Measurements from ENCODE around the gene CRK.
"Not testable (repeated sequence)": the region's sequence is repeated elsewhere in the genome, so short reads cannot be mapped to it uniquely, and the experiment has no call there.

The CRK gene

GRCh38 chr17:1387490-1388227, 68.4 kb downstream of the CRK start:
- not testable (repeated sequence) for DNase-seq (ENCODE audit: low spot score)

- DNase-seq (ENCODE audit: low spot score): not testable (repeated sequence)
Observed at GRCh38 chr17:1386675-1387190, 69.3 kb downstream of the CRK start.

DNA sequence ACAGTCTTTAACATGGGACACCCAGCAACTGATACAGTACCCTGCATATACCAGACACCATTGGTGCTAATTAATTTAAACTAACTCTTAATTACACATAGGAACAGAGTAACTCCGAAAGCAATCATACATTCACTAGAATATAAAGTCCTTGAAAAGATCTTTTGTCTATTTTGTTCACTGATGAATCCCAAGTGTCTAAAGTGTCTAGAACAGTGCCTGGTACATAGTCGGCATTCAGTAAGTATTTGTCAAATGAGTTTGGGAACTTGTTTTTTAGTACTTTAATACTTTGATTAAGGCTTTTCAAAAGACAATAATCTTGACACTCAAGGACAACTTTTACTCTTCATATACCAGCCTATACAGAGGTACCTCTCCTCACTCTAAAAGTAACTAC, 69.8 kb downstream of the CRK start:
- DNase-seq (ENCODE audit: low spot score): no peak

- no peak for DNase-seq (ENCODE audit: low spot score)
Observed at GRCh38 chr17:1385861-1386260, 70.2 kb downstream of the CRK start.

DNA sequence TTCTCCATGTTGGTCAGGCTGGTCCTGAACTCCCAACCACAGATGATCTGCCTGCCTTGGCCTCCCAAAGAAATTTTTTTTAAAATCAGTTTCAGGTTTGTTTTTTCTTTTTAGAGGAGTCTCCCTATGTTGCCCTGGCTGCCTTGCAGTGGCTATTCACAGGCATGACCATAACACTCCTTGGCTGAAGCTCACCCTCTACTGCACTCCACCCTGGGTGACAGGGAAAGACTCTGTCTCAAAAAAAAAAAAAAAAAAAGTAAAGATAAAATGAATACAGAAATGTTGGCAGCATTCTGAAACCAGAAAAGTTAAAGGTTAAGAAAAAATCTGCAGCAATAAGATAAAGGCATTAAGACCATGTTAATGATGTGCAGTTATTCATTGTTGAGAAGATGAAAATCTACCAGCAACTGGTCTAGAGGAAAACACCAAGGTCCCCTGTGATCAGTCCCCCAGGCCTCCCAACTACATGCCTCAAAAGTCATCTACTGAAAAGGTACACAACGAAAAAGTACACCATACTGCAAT, 71.1 kb downstream of the CRK start:
- DNase-seq (ENCODE audit: low spot score): no peak

DNA sequence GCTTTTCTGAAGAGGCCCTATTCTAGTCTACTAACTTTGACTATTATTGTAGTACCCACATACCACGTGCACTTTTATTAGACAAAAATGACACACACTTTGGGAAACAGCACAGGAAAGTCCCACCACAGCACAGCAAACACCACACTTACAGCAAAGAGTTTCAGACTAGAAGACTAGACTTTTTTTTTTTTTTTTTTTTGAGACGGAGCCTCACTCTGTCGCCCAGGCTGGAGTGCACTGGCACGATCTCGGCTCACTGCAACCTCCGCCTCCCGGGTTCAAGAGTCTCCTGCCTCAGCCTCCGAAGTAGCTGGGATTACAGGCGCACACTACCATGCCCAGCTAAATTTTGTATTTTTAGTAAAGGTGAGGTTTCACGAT, 76.1 kb downstream of the CRK start:
- peak; percentile 56 for DNase-seq (ENCODE audit: low spot score)

- DNase-seq (ENCODE audit: low spot score): no peak
Observed at GRCh38 chr17:1379208-1379929, 76.7 kb downstream of the CRK start.

DNA sequence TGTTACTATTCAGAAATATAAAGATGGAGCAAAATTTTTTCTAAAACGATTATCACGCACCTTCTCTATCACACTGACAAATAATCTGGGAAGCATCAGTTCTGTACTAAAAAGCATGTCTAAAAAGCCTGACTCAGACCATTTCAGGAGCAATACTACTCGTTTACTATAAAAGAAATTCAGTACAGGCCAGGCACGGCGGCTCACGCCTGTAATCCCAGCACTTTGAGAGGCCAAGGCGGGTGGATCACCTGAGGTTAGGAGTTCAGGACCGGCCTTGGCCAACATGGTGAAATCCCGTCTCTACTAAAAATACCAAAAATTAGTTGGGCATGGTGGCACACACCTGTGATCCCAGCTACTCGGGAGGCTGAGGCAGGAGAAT, 77.6 kb downstream of the CRK start:
- DNase-seq (ENCODE audit: low spot score): not testable (repeated sequence)

DNA sequence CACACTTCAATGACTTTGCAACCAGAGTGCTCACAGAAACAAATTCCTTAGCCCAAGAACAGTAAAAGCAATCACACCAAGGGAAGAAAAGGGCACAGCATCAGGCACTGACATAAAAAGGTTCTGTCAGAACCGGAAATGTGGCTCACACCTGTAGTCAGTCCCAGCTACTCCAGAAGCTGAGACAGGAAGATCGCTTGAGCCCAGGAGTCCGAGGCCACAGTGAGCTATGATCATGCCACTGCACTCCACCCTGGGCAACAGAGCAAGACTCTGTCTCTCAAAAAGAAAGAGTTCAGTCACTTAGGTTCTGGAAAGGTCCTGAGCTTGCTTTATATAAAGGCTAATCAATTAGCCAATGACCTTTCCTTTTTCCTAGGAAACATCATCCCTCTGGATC, 78.7 kb downstream of the CRK start:
- DNase-seq (ENCODE audit: low spot score): no peak

- no peak for DNase-seq (ENCODE audit: low spot score)
Observed at GRCh38 chr17:1376061-1376460, 80.0 kb downstream of the CRK start.

DNA sequence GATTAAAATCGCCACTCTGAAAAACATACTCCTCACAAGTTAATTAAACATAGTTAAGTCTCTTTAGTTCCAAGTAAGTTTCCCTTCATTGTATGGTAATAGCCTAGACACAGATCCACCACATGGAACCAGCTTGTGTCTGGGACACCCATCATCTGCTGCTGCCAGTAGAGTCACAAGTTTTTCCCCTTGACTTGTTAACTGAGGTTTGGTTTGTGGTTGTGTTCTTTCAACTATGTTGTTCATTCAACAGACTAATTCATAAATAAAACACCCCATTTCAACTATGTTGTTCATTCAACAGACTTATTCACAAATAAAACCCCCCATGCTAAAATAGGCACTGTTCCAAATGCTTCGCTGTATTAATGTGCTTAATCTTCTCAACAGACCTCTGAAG, 80.4 kb downstream of the CRK start:
- peak; percentile 37 for DNase-seq (ENCODE audit: low spot score)

DNA sequence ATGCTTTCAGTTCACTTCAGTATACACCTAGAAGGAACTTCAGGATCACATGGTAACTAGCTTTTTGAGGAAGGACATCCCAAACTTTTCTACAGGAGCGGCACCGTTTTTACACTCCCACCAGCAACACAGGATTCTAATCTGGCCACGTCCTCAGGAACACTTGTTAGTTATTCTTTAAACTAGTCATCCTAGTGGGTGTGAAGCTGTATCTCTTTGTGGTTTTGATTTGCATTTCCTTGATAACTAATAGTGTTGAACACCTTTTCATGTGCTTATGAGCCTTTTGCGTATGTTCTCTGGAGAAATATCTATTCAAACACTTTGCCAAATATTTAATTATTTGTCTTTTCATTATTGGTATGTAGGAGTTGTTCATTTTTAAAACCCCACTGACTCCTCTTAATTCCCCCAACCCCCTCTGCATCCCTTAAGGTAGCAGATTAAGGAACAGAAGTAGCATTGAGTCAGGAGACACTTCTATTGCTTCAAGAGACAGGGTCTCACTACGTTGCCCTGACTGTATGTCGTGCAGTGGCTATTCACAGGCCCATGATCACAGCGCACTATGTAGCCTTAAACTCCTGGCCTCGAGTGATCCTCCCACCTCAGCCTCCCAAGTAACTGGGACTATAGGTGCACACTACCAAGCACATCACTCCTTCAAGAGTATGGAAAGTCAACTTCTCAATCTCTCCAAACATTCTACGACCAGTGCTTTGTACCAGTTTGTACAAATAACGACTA, 81.4 kb downstream of the CRK start:
- no peak for DNase-seq (ENCODE audit: low spot score)

DNA sequence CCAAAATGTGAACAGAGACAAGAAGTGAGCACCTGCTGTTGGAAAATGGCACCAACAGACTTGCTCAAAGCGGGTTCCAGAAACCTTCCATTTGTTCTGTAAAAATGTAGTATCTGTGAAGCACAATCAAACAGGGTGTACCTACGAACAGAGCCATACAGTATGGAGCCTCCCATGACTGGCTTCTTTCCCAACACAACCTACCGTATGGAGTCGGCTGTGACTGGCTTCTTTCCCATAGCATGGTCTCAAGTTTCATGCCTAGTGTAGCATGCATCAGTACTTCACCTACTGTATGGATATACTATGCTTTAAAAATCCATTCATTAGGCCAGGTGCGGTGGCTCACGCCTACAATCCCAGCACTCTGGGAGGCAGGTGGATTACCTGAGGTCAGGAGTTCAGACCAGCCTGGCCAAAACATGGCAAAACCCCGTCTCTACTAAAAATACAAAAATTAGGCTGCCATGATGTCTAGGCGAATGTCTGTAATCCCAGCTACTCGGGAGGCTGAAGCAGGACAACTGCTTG, 82.3 kb downstream of the CRK start:
- DNase-seq (ENCODE audit: low spot score): no peak

GRCh38 chr17:1372618-1373017, 83.4 kb downstream of the CRK start:
- no peak for DNase-seq (ENCODE audit: low spot score)

GRCh38 chr17:1371893-1372590, 84.0 kb downstream of the CRK start:
- DNase-seq (ENCODE audit: low spot score): no peak
